Measurements from ENCODE around the gene WASHC3. TPM values are rescaled to one million over a fixed set of nuclear protein-coding genes. Genes with fewer than 3 reads are reported as not detected.
A peak's percentile ranks its signal among the peaks of the same experiment; 100 is the strongest.

The WASHC3 gene
- 6.6 and 7.5 TPM in 2 replicates for total RNA-seq (2014; rRNA removed; shearing (Covaris generic))
- 18.4 and 24.6 TPM in 2 replicates for polyA plus RNA-seq (2016; fragmentation: Nextera tagmentation; extraction: Ambion mirVana)
- long read RNA-seq, transcript WASHC3-201 (7 exons, 916 nt): major isoform, 8 of 10 reads
- long read RNA-seq, partial matches to known transcripts: 0 of 10 reads
- long read RNA-seq, other reads (novel, unspliced or antisense): 1 of 10 reads

DNA sequence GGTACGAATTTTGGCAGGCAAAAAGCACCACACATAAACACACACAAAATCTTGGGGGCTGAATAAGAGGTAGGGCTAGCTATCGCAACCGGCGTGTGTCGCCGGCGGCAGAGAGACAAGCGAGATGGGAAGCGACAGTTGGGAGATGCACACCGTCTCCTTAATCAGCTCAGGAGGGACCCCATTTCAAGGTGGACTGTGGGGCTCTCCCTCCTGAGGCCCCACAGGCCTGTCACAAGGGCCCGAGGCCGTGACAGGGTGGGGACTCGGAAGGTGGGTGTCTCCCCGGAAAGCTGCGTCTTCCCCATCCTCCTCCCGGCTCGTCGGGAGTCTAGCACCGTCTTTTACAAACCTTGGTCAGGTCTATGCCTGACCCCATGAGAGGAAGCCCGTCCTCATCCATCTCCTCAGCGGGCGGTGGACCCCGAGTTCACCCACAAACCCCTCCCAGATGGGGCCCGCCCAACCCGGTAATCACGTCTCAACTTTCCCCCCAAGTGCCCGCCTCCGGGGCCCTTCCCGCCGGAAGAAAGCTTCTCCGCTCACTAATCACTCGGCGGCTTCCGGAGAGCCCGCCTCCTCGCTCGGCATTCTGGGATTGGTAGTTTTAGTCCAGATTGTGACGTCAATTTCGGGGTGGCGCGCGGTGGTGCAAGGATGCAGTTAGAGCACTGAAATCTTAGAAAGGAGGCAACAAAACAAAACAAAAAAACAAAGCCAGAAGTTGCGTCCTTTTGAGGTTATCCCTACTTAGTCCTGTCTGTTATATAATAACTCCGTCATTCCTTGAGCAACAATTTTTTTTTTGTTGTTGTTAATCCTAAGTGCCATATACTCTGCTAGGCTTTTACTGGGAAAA is at the start of gene WASHC3:
Gene WASHC3, minus strand, starts transcription at position 432 of the 859 bp plus-strand sequence. Its CDS starts 29 bp downstream, at position 403.
- Histone ChIP-seq H3K4me2 (peak within 1 kb of the TSS; percentile 86), H3K4me1 (ENCODE audit: insufficient read depth) (peaks cover 5% of the 10 kb centered on the region; the same call in 1 of the 2 replicates), H4K20me1 (replicated peaks; ENCODE audit: insufficient read depth) (no peaks in the 10 kb centered on the region), H3F3A (replicated peaks; ENCODE audit: low read depth) (no peaks in the 10 kb centered on the region), H3K27me3 (ENCODE audit: insufficient read depth) (no peaks in the 10 kb centered on the region), H3K27ac (ENCODE audit: low read depth) (no peak within 1 kb of the TSS), H3K4me3 (peak within 1 kb of the TSS; percentile 68), H3K36me3 (ENCODE audit: insufficient read depth) (no peaks in the 10 kb centered on the region), H2AFZ (peak within 1 kb of the TSS; percentile 91), H3K79me2 (replicated peaks; ENCODE audit: insufficient read depth) (no peaks in the 10 kb centered on the region), H3K9me2 (ENCODE audit: insufficient read depth) (0 out of 2 replicates have a peak, but pooled peaks cover 7% of the 10 kb centered on the region)
- H3K9me3 Mint-ChIP-seq: no peaks in the 10 kb centered on the region
- no peaks in the 10 kb centered on the region for H3K36me3 Mint-ChIP-seq (ENCODE audit: low read depth)
- TF ChIP-seq CREB1 (CRISPR knock-in tag; IDR thresholded peaks at IDR 0.05; ENCODE audit: low read depth) (peak; percentile 89), ETS1 (IDR thresholded peaks at IDR 0.05) (peak; percentile 84), POLR2AphosphoS5 (IDR thresholded peaks at IDR 0.05; ENCODE audit: low read depth) (peak; percentile 62), ZNF331 (CRISPR knock-in tag; IDR thresholded peaks at IDR 0.05; ENCODE audit: low read depth) (no peak)
- no peaks in the 10 kb centered on the region for H3K4me1 Mint-ChIP-seq
- H3K4me3 Mint-ChIP-seq: peak within 1 kb of the TSS; percentile 83
- ATAC-seq (peak; percentile 98), DNase-seq (ENCODE audit: low spot score) (peak; percentile 98)
- H3K27ac Mint-ChIP-seq: peak within 1 kb of the TSS; percentile 61
- peaks cover 2% of the 10 kb centered on the region for H3K27me3 Mint-ChIP-seq (ENCODE audit: insufficient read depth, low read depth, poor library complexity)

- Mint-ChIP-seq H3K9me3 (no peaks in the 10 kb centered on the region; the same call in 2 of the 3 replicates), H3K27ac (peak overlapping the region; percentile 34), H3K4me3 (no peak overlapping the region), H3K4me1 (peaks cover 16% of the 10 kb centered on the region), H3K27me3 (ENCODE audit: insufficient read depth, low read depth, poor library complexity) (no peaks in the 10 kb centered on the region), H3K36me3 (ENCODE audit: low read depth) (peaks cover 60% of the 10 kb centered on the region)
- H3K4me1 ChIP-seq (ENCODE audit: insufficient read depth): peaks cover 14% of the 10 kb centered on the region
- H3K9me2 ChIP-seq (ENCODE audit: insufficient read depth): no peaks in the 10 kb centered on the region
- H3K4me2 ChIP-seq: no peak overlapping the region
- peaks cover 8% of the 10 kb centered on the region for H3K79me2 ChIP-seq (replicated peaks; ENCODE audit: insufficient read depth)
- no peak overlapping the region for H3K27ac ChIP-seq (ENCODE audit: low read depth)
- DNase-seq (ENCODE audit: low spot score) (no peak), ATAC-seq (no peak)
- no peaks in the 10 kb centered on the region for H3K27me3 ChIP-seq (ENCODE audit: insufficient read depth)
- no peak overlapping the region for H2AFZ ChIP-seq
- no peaks in the 10 kb centered on the region; the same call in 1 of the 2 replicates for H4K20me1 ChIP-seq (replicated peaks; ENCODE audit: insufficient read depth)
- peaks cover 36% of the 10 kb centered on the region; the same call in 1 of the 2 replicates for H3K36me3 ChIP-seq (ENCODE audit: insufficient read depth)
- H3F3A ChIP-seq (replicated peaks; ENCODE audit: low read depth): no peaks in the 10 kb centered on the region
- no peak overlapping the region for H3K4me3 ChIP-seq
- TF ChIP-seq EZH2phosphoT487 (IDR thresholded peaks at IDR 0.05; ENCODE audit: unreplicated experiment) (no peak), ZNF114 (CRISPR knock-in tag; IDR thresholded peaks at IDR 0.05) (no peak), REST (IDR thresholded peaks at IDR 0.05; ENCODE audit: unreplicated experiment) (no peak), NANOG (IDR thresholded peaks at IDR 0.05; ENCODE audit: borderline replicate concordance) (no peak), JUNB (IDR thresholded peaks at IDR 0.05; ENCODE audit: unreplicated experiment) (no peak), EZH2 (IDR thresholded peaks at IDR 0.05; ENCODE audit: low read depth, unreplicated experiment) (no peak)
Measured at GRCh38 chr12:102110782-102111181, 49.0 kb upstream of the WASHC3 start.
